Occipital lobe (tissue), 2 donors: ENCODE results near the gene ALG10B. TPM values are rescaled to one million over a fixed set of nuclear protein-coding genes. Genes with fewer than 3 reads are reported as not detected.
A peak's percentile ranks its signal among the peaks of the same experiment; 100 is the strongest.
"Not testable (repeated sequence)": the region's sequence is repeated elsewhere in the genome, so short reads cannot be mapped to it uniquely, and the experiment has no call there.

ENCODE experiments used
- DNase-seq: peaks from one replicate; lab custom pipeline; 2025; lab: John Stamatoyannopoulos, UW
- total RNA-seq: library from RNA; depleted of rRNA; stranded (reverse); fragments of >200 nt; gene quantifications from one replicate; pipeline ENCODE4 v1.2.3, GENCODE V29; 2014

The ALG10B gene
- 15.0 TPM for total RNA-seq

GRCh38 chr12:38316391-38317129, at the start of gene ALG10B:
Gene ALG10B, plus strand, starts transcription at chr12:38316774. Its CDS starts 120 bp downstream, at chr12:38316894.
- peak; percentile 94 for DNase-seq

DNA sequence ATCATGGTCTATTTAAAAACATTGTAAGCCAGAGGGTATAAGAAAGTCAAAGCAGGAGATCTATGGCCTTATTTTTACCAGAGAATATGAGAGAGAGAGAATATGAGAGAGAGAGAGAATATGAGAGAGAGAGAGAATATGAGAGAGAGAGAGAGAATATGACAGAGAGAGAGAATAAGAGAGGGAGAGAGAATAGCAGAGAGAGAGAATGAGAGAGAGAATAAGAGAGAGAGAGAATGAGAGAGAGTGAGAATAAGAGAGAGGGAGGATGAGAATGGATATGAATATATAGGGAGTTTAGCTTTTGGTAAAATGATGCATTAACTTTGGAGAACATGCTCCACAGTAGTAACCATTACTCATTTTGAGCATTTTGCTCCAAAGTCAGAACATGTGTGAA, 48.0 kb upstream of the ALG10B start:
- DNase-seq, result no peak

- DNase-seq, result no peak
Measured at GRCh38 chr12:38269897-38270296, 46.7 kb upstream of the ALG10B start.

DNA sequence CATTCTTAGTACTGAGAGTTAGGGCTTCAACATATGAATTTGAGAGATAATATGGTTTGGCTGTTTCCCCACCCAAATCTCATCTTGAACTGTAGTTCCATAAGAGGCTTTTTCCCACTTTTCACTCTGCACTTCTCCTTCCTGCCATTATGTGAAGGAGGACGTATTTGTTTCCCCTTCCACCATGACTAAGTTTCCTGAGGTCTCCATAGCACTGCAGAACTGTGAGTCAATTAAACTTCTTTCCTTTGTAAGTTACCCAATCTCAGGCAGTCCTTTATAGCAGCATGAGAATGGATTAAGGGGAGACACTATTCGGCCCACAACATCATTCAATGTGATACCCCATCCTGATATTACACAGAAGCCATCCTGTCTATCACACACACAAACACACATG, 36.8 kb upstream of the ALG10B start:
- DNase-seq, result no peak

- no peak for DNase-seq
Measured at GRCh38 chr12:38282886-38283285, 33.7 kb upstream of the ALG10B start.

- DNase-seq, result no peak
Measured at GRCh38 chr12:38289396-38289795, 27.2 kb upstream of the ALG10B start.

DNA sequence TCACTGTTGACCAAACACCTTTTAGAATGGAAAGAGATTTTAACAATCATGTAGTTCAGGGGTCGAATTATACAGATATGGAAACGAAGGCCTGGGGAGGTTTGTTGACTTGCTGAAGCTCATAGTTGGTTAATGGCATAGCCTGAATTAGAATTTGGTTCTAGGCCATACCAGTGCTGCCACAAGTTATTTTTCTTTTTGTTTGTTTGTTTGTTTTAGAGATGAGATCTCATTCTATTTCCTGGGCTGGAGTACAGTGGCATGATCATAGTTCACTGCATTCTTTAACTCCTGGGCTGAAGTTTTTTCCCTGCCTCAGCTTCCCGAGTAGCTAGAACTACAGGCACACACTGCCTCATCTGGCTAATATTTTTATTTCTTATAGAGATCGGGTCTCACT, 25.4 kb upstream of the ALG10B start:
- DNase-seq, result no peak

DNA sequence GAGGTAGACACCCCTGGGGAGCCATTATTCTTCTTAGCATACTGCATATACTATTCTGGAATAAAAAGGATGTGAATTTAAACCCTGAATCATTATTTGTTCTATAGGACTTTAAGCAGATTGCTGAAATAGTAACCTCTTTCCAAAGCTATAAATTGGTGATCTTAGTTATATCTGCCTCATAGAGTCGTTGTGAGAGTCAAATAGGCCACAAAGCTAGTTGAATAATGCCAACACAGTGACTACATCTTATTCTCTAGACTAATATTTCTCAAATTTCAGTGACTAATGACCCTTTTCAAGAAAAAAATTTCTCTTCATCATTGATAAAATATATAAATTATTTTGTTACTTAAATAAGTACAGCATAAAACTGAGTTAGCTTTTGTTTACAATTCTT, 13.6 kb upstream of the ALG10B start:
- not testable (repeated sequence) for DNase-seq

- not testable (repeated sequence) for DNase-seq
Measured at GRCh38 chr12:38321966-38322365, 5.4 kb downstream of the ALG10B start.

GRCh38 chr12:38324912-38325311, 8.3 kb downstream of the ALG10B start:
- no peak for DNase-seq

- no peak for DNase-seq
Measured at GRCh38 chr12:38327356-38327755, 10.8 kb downstream of the ALG10B start.

GRCh38 chr12:38328306-38328895, 11.8 kb downstream of the ALG10B start:
- DNase-seq, result no peak

DNA sequence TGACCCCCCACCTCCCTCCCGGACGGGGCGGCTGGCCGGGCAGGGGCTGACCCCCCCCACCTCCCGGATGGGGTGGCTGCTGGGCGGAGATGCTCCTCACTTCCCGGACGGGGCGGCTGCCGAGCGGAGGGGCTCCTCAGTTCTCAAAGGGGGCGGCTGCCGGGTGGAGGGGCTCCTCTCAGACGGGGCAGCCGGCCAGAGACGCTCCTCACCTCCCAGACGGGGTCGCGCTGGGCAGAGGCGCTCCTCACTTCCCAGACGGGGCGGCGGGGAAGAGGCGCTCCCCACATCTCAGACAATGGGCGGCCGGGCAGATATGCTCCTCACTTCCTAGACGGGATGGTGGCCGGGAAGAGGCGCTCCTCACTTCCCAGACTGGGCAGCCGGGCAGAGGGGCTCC, 13.8 kb downstream of the ALG10B start:
- not testable (repeated sequence) for DNase-seq

- no peak for DNase-seq
Measured at GRCh38 chr12:38332814-38333213, 16.2 kb downstream of the ALG10B start.

DNA sequence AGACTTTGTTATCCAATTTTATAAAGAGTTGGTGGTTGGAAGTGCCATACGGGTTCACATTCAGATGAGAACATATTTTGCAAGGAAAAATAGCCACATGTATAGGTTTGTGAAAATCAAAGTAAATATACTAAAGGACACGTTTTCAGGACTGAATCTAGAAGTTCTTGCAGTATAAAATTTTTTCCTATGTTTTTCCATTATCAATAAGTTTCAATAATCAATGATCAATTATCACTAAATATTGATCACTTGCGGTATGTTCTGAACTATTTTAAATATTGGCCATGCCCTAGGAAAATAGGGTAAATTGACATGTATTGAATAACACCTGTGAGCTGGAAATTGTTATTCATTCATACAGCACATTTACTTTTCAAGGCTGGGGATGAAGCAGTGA, 25.9 kb downstream of the ALG10B start:
- no peak for DNase-seq

- DNase-seq, result not testable (repeated sequence)
Measured at GRCh38 chr12:38343256-38343655, 26.7 kb downstream of the ALG10B start.

DNA sequence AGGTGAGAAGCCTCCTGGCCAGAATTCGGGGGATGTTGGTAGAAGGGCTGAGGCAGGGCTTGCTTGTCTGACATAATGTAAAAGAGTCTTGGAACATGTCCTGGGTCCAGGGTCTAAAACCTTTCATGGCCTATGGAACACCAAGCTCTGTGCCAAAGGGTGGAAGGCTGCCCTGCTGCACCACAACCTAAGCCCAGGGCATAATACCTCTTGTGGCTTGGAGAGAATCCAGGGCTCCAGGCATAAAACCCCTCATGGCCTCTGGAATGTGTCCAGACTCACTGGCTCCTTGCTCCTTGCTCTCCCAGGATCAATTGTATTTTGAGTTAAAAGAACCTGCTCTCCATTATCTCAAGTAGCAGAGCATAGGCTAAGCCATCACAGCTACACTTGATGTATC, 27.3 kb downstream of the ALG10B start:
- not testable (repeated sequence) for DNase-seq

GRCh38 chr12:38350342-38351174, 34.0 kb downstream of the ALG10B start:
- no peak for DNase-seq

- DNase-seq, result not testable (repeated sequence)
Measured at GRCh38 chr12:38351175-38351508, 34.6 kb downstream of the ALG10B start.

DNA sequence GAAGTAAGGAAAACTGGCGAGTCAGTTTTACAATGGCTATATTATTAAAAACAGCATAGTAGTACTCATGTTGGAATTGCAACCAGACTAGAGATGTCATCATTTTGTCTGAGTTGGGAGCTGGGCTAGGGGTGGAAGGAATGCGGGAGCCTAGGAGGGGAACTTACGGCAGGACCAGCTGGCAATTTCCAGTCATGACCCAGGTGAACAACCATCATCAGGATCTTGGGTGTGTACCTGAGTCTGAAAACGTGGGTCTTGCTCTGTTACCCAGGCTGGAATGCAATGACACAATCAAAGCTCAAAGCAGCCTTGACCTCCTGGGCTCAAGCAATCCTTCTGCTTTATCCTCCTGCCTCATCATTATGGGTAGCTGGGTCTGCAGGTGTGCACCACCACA, 50.9 kb downstream of the ALG10B start:
- DNase-seq, result no peak

DNA sequence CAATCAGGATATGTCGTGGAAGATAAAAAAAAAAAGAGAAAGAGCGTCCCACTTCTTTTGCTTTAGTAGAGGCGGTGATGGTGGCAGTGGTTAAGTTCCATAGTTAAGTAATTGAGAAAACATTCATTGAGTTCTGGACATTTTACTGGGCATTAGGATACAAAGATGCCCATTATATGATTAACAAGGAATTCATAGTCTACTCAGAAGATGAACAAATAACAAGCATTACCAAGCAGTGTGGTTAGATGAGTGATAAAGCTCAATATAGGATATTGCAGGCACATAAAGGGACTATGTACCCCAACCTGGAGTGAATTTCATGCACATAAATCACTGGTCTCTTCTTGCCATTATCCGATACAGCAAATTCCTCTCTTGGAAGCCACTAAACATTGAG, 53.7 kb downstream of the ALG10B start:
- DNase-seq, result no peak

GRCh38 chr12:38373784-38374183, 57.2 kb downstream of the ALG10B start:
- no peak for DNase-seq

GRCh38 chr12:38374751-38375150, 58.2 kb downstream of the ALG10B start:
- no peak for DNase-seq
